CD4-positive, alpha-beta T cell treated with Interleukin-15 for 4 hours (primary cell): Measurements from ENCODE around the gene MYO7B.
A peak's percentile ranks its signal among the peaks of the same experiment; 100 is the strongest.

Source experiments
- DNase-seq: peaks from one replicate; pipeline ENCODE4 v3.0.0-alpha.2; 2020; ENCODE audit warnings: low spot score

MYO7B gene

DNA sequence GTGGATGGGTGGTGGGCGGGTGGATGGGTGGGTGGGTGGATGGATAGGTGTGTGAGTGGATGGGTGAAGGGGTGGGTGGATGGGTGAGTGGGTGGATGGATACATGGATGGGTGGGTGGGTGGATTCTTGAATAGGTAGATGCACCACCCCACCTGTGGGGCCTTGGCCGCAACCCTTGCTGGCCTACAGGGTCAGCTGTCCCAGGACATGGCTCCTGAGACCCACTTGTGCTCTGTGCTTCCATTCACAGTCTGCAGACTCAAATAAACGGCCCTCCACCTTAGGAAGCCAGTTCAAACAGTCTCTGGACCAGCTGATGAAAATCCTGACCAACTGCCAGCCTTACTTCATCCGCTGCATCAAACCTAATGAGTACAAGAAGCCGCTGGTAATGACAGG lies 54.4 kb downstream of the MYO7B start:
- no peak for DNase-seq

GRCh38 chr2:127590386-127591190 lies 55.1 kb downstream of the MYO7B start:
- no peak for DNase-seq

DNA sequence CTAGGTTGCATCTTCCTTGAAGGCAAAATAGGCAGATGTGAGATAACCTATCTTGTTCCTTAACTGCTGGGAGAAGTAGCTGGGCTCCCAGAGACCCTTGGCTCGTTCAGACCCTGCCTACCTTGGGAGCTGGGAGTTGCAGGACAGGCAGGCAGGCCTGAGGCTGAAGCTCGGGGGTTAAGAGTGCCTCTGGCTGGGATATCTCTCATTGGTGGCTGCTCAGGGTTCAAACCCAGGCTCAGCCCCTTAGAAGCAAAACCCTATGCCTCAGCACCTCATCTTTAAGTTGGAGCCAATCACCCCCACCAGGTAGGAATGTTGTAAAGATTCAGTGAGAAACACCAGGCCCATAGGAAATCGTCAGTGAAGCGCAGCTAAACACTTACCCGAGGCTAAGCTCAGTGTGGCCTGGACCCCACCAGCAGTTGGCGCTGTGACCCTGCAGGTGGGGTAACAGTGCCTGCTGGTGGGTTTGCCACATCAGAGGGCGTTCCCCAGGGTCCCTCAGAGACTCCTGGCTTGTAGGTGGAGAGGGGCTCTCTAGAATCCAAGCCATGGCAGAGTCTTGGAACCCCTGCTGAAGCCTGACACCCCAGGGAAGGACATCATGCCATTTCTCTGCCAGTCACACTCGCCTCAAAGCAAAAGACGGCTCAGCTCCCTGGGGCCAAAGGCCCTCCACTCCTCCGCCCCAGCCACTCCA lies 55.9 kb downstream of the MYO7B start:
- DNase-seq = peak; percentile 57

- no peak for DNase-seq
Measured at GRCh38 chr2:127592761-127593227, 57.3 kb downstream of the MYO7B start.

DNA sequence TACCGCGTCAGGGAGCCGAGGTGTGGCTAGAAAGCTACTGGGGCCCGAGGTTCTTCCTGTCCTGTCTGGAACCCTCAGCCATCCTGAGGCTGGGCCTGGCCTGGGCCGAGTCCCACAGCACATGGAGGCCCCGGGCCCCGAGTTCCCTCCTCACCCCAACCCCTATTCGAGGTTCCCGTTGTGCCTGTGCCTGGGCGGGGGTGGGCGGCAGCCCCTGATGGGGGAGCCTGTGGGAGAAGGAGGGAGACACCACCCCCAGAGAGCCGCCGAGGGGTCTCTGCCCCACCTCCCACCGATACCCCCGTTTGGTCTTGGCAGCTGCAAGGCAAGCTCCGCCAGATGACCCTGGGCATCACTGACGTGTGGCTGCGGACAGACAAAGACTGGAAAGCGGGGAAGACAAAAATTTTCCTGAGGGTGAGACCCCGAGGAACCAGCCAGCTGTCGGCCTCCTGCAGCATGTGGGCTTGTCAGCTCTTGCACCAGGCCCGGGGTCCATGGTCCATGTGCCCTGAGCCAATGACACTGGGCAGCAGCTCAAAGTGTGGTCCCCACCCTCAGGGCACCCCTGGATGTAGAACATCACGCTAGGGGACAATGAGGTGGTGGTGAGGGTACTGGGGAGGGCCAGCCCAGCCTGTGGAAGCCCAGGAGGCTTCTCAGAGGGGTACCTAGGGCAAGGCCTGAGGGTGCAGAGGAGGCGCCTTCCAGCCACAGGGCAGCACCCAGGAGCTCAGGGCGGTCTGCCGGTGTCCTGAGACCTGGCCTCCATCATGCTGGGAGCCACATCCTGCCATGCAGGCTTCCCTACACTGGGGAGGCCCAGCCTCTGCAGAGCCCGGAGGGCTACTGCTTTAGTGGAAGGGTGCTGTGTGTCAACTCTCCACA lies 58.0 kb downstream of the MYO7B start:
- DNase-seq = no peak

DNA sequence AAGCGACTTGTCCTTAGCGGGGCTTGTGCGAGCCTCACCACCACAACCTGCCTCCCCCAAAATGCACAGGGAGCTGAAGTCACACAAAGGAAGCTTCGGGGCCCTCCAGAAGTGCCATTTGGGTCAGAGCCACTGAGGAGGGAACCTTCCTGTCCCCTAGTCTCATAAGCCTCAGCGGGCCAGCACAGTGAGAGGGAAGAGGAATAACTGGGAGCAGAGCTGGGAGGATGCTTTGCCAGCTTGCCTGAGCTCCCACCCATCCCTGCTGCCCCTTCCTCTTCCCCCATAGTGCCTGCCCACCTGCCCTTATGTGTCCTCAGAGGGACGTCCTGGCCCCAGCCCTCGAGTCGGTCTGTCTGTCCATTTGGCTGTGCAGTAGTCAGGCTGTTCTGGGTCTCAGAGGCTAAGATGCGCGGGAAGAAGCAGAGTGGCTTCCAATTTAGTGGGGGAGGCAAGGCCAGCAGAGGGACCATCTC lies 58.7 kb downstream of the MYO7B start:
- no peak for DNase-seq

DNA sequence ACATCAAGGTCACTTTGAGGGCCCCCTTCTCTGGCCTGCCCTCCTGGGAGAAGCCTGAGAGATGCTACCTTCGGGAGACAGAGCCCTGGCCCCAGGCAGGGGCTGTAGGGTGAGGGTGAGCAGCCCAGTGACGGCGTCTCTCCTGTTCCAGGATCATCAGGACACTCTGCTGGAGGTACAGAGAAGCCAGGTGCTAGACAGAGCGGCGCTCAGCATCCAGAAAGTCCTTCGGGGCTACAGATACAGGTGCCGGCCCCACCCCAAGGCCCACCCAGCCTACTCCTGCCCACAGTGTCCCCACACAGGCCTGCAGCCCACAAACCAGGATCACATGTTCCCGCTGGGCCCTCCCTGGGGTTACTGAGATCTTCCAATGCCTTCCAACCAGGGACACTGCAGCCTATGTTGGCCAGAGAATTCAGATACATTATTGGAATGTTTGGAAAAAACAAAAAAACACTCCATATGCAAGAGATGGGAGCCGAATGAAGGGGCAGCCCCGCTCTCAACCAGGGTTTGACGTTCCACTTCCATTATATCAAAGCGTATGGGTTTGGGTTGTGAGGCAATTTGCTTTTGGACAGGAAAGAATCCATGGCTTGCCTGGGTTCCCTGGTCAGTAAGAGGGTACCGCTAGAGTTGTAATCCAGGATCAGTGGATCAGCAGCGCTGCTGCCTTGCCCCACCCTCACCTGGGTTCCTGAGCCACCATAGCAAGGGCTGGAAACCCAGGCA lies 61.0 kb downstream of the MYO7B start:
- DNase-seq = no peak

GRCh38 chr2:127597046-127597983 lies 61.8 kb downstream of the MYO7B start:
- DNase-seq = no peak

DNA sequence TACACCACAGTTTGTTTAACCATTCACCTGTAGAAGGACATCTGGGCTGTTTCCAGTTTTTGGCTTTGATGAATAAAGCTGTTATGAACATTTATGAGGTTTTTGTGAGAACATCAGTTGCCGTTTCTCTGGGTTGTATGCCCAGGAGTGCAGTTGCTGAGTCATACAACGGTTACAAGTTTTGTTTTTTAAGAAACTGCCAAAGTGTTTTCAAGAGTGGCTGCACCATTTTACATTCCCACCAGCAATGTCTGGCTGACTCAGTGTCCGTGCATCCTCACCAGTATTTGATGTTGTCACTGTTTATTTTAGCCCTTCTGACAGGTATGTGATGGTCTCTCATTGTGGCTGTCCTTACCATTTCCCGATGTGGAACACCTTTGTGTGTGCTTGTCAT lies 62.5 kb downstream of the MYO7B start:
- DNase-seq = no peak

- DNase-seq = no peak
Measured at GRCh38 chr2:127598711-127599110, 63.2 kb downstream of the MYO7B start.

GRCh38 chr2:127599211-127599610 lies 63.7 kb downstream of the MYO7B start:
- no peak for DNase-seq

DNA sequence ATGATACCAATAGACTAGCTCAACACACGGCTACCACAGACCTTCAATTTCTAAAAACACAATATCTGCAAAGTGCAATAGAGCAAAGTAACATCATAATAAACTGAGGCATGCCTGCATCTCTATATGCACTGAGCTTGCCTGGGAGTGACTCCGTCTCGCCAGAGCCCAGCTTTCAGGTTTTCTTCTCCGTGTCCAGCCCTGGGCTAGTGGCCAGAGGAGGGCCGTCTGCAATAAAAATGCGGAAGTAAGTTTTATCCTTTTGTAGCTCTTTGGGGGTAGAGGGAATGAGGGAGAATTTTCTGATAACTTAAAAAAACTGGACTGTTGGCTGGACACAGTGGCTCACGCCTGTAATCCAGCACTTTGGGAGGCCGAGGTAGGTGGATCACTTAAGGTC lies 69.5 kb downstream of the MYO7B start:
- no peak for DNase-seq

DNA sequence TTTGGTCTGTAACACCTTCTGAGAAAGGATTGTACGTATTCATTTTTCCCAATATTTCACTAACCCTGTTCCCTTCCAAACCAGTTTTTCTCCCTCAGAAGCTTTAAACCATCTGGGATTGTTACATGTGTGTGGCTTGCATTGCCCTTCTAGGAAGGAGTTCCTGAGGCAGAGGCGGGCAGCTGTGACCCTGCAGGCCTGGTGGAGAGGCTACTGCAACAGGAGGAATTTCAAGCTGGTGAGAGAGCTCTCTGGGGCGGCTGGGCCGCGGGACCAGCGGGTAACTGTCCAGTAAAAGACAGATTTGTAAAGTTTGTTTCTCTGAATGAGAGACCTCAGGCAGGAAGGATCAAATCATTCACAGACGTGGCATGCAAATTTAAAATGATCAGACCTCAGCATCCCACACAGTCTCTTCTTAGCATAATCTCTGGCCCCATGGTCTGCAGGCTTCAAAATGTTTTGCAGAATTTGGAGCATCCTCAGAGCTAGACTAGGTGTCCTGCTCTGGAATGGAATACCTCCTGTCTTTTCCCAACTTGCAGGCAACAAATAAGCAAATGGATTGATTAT lies 70.3 kb downstream of the MYO7B start:
- DNase-seq = no peak

- no peak for DNase-seq
Measured at GRCh38 chr2:127606625-127607398, 71.3 kb downstream of the MYO7B start.

DNA sequence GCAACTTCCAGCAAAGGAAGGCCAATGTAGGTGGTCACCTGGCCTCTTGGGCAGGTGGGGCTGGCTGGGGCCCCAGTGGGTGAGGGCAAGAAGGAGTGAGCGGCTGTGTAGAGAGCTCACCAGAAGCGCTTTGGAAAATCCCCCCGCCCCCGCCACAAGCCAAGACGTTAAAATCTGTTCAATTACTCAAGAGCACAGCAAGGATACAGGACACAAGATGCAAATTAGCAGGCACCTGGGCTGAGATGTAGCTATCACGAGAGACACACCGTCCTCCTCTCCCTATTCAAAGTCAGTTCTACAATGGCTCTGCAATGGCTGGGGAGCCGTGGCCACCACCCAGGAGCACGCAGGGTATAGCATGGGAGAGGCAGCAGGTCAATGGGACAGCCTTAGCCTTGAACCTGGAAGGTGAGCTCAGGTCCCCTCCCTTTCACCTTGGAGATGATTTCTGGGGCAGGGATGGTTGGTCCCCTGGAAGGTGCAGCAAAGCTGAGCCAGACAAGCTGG lies 72.0 kb downstream of the MYO7B start:
- no peak for DNase-seq

DNA sequence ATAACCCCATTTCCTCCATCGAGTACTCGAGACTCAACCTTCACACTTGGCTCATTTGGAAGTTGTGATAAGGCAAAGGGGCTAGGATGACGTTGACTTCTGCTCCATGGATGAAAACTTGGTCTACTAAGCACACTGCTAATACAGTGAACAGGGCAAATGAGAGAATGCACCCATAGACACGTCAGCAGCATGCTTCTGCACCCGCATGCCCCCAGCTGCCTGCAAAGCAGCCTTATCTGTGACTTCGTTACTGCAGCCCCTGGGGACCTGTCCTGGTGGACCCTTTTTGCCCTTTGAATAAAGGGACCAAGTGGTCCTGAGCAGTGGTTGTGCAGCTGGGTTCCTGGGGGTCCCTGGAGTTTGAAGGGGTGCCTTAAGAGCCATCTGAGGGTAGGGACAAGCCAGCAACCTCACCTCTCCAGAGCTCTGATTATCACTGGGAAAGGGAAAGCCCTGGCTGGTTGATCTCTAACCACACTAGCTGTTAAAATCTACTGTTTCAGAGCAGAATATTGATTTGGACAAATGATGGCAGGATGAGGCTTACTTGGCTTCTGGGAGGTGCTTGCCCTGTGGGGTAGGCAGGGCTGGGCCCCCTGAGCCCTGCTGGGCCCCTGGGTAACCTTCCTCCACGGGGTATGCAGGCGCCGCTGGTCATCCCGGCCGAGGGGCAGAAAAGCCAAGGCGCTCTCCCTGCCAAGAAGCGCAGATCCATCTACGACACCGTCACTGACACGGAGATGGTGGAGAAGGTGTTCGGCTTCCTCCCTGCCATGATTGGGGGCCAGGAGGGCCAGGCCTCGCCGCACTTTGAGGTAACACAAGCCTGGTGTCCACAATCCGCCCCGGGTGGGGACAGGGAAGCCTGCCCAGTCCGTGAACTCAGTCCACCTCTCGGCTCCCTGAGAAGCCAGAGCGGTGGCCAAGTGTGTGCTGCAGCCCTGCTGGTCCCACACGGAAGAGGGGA lies 72.9 kb downstream of the MYO7B start:
- DNase-seq = no peak

GRCh38 chr2:127609031-127609751 lies 73.7 kb downstream of the MYO7B start:
- DNase-seq = no peak
